K562 (cell line): ENCODE data around the gene C19orf67. TPM values are rescaled to one million over a fixed set of nuclear protein-coding genes. Genes with fewer than 3 reads are reported as not detected.

ENCODE experiments used
- GATAD2A ChIP-seq: fragments of 450-650 bp; IDR thresholded peaks from 2 replicates; pipeline ENCODE4 v1.6.1; 2017
- HNRNPL ChIP-seq: fragments of 200-400 bp; formaldehyde crosslinking; IDR thresholded peaks from 2 replicates; pipeline ENCODE4 v1.6.1; 2017; ENCODE audit warnings: low read depth, mild to moderate bottlenecking, low read length
- JUN ChIP-seq, 2 experiments: sonication (generic) in 1 of 2; formaldehyde crosslinking in 1 of 2; IDR thresholded peaks; 2 replicates each; pipeline versions ENCODE4 v1.6.1 to v1.8.0; 2012 to 2022; ENCODE audit warnings: borderline replicate concordance in 2 of 2, mild to moderate bottlenecking in 2 of 2, improper control_type of control experiment in 1 of 2, low read depth in 1 of 2, low read length in 1 of 2, missing genetic modification reagents in 1 of 2
- MAZ ChIP-seq, 2 experiments: fragments of 450-650 bp in 1 of 2; sonication (generic) in 1 of 2; formaldehyde crosslinking; IDR thresholded peaks in 1 of 2; conservative IDR thresholded peaks in 1 of 2; 2 replicates each; pipeline versions ENCODE4 v1.4.0 to v1.5.0; 2020; ENCODE audit warnings: mild to moderate bottlenecking in 1 of 2, missing genetic modification reagents in 1 of 2
- NR1H2 ChIP-seq: sonication (generic); formaldehyde crosslinking; IDR thresholded peaks from 2 replicates; pipeline ENCODE4 v1.4.0; 2020; ENCODE audit warnings: mild to moderate bottlenecking, missing genetic modification reagents
- RBM14 ChIP-seq: fragments of 200-400 bp; formaldehyde crosslinking; IDR thresholded peaks from 2 replicates; pipeline ENCODE4 v1.6.1; 2018; ENCODE audit warnings: low read depth, mild to moderate bottlenecking, low read length, moderate library complexity, borderline replicate concordance; ENCODE audit not compliant: insufficient read depth
- SMAD3 ChIP-seq: fragments of 450-650 bp; formaldehyde crosslinking; conservative IDR thresholded peaks from 2 replicates; pipeline ENCODE4 v1.4.0; 2020; ENCODE audit warnings: mild to moderate bottlenecking
- SMARCB1 ChIP-seq: IDR thresholded peaks from 2 replicates; pipeline ENCODE4 v1.6.1; 2011; ENCODE audit warnings: improper control_type of control experiment, low read depth; ENCODE audit not compliant: insufficient read length
- STAT5B ChIP-seq: fragments of 250-450 bp; sonication (Bioruptor Pico); IDR thresholded peaks from 2 replicates; pipeline ENCODE4 v1.8.0; 2021; ENCODE audit warnings: mild to moderate bottlenecking, inconsistent platforms
- TARDBP ChIP-seq: fragments of 450-650 bp; IDR thresholded peaks from 2 replicates; pipeline ENCODE4 v1.6.1; 2016
- TCF7 ChIP-seq: sonication (generic); IDR thresholded peaks from 2 replicates; pipeline ENCODE4 v1.6.1; 2016; ENCODE audit warnings: antibody characterized with exemption, borderline replicate concordance
- ZSCAN32 ChIP-seq: fragments of 450-650 bp; formaldehyde crosslinking; IDR thresholded peaks from 2 replicates; pipeline ENCODE4 v1.4.0; 2020; ENCODE audit warnings: mild to moderate bottlenecking, moderate library complexity
- polyA plus RNA-seq, 8 experiments: library from polyadenylated mRNA; depleted of rRNA in 4 of 8; stranded (reverse) in 5 of 8; unstranded in 3 of 8; fragments of >200 nt; fragmentation: Nextera tagmentation in 2 of 8; fragmentation: Illumina TruSeq in 1 of 8; extraction: Ambion mirVana in 2 of 8; extraction: Trizol in 1 of 8; gene quantifications; 2 replicates each; pipeline versions ENCODE4 v1.2.1 to v1.2.3, GENCODE V29; 2011 to 2014; ENCODE audit warnings: inconsistent platforms in 1 of 8, missing spikeins in 1 of 8
- total RNA-seq, 7 experiments: library from RNA; depleted of rRNA in 6 of 7; stranded (reverse); fragments of >200 nt in 6 of 7; fragmentation: Illumina TruSeq in 2 of 7; extraction: Trizol in 2 of 7; gene quantifications; 2 replicates each; pipeline versions ENCODE4 v1.2.1 to v1.2.3, GENCODE V29; 2011 to 2021; ENCODE audit warnings: low replicate concordance in 1 of 7
- TF ChIP-seq, protein P1 (sequence below): fragments of 450-650 bp; IDR thresholded peaks from 2 replicates; pipeline ENCODE4 v1.6.1; 2017; ENCODE audit warnings: antibody characterized with exemption, mild to moderate bottlenecking
- TF ChIP-seq, protein P2 (sequence below): fragments of 450-650 bp; formaldehyde crosslinking; IDR thresholded peaks from 2 replicates; pipeline ENCODE4 v1.4.0; 2022; ENCODE audit warnings: mild to moderate bottlenecking, moderate library complexity
- TF ChIP-seq, protein P3 (sequence below): sonication (generic); formaldehyde crosslinking; IDR thresholded peaks from 2 replicates; pipeline ENCODE4 v1.8.0; 2023; ENCODE audit warnings: mild to moderate bottlenecking, missing genetic modification reagents

Gene C19orf67
- total and polyA plus RNA-seq, 9 of the 15 experiments (the other 6 are each of a cell fraction or from before 2014, with no cell fraction given), result 0.29 to 1.8 (median 0.51) TPM; not detected in 3

DNA sequence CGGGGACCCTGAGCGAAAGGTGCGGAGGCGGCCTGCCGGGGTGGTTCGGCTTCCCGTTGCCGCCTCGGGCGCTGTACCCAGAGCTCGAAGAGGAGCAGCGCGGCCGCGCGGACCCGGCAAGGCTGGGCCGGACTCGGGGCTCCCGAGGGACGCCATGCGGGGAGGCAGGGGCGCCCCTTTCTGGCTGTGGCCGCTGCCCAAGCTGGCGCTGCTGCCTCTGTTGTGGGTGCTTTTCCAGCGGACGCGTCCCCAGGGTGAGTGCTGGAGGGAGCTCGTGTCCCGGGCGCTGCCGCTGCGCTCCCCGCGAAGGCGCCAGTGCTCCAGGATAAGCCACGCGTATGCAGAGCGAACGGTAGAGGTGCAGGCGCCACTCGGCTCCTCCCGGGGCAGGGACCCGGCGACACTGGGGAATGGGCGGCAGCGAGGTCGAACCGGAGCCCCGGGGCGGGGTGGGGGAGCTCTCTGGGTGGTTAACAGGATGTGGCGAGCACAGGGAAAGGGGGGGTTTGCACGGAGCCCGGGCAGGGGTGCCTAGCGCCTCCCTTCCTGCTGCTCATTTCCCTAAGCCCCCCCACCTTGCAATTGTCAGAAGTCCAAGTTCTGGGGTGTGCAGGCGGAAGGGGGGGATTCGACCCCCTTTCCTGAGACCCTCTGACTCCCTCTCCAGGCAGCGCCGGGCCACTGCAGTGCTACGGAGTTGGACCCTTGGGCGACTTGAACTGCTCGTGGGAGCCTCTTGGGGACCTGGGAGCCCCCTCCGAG lies 53.7 kb downstream of the C19orf67 start, which contains the start of gene IL27RA (continued):
- 0 out of 2 replicates have a peak, but pooled peaks have one; percentile 21 for TF ChIP-seq TCF7
- peak; percentile 58; the same call in 1 of the 2 replicates for TF ChIP-seq NR1H2 (CRISPR knock-in tag)
- TF ChIP-seq, protein P1, sequence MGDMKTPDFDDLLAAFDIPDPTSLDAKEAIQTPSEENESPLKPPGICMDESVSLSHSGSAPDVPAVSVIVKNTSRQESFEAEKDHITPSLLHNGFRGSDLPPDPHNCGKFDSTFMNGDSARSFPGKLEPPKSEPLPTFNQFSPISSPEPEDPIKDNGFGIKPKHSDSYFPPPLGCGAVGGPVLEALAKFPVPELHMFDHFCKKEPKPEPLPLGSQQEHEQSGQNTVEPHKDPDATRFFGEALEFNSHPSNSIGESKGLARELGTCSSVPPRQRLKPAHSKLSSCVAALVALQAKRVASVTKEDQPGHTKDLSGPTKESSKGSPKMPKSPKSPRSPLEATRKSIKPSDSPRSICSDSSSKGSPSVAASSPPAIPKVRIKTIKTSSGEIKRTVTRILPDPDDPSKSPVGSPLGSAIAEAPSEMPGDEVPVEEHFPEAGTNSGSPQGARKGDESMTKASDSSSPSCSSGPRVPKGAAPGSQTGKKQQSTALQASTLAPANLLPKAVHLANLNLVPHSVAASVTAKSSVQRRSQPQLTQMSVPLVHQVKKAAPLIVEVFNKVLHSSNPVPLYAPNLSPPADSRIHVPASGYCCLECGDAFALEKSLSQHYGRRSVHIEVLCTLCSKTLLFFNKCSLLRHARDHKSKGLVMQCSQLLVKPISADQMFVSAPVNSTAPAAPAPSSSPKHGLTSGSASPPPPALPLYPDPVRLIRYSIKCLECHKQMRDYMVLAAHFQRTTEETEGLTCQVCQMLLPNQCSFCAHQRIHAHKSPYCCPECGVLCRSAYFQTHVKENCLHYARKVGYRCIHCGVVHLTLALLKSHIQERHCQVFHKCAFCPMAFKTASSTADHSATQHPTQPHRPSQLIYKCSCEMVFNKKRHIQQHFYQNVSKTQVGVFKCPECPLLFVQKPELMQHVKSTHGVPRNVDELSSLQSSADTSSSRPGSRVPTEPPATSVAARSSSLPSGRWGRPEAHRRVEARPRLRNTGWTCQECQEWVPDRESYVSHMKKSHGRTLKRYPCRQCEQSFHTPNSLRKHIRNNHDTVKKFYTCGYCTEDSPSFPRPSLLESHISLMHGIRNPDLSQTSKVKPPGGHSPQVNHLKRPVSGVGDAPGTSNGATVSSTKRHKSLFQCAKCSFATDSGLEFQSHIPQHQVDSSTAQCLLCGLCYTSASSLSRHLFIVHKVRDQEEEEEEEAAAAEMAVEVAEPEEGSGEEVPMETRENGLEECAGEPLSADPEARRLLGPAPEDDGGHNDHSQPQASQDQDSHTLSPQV, result peak; percentile 77; the same call in 1 of the 2 replicates
- TF ChIP-seq RBM14, result peak; percentile 93; the same call in 1 of the 2 replicates
- TF ChIP-seq SMARCB1, result no peak
- peak; percentile 12; the same call in 1 of the 2 replicates for TF ChIP-seq JUN (IDR thresholded peaks at IDR 0.05; ENCODE audit: borderline replicate concordance, low read depth, low read length)
- TF ChIP-seq JUN (CRISPR knock-in tag; IDR thresholded peaks at IDR 0.05; ENCODE audit: borderline replicate concordance), result no peak
- 0 out of 2 replicates have a peak, but pooled peaks have one; percentile 37 for TF ChIP-seq SMAD3 (CRISPR knock-in tag)
- TF ChIP-seq HNRNPL, result peak; percentile 64; the same call in 1 of the 2 replicates
- no peak for TF ChIP-seq STAT5B (CRISPR knock-in tag)
- TF ChIP-seq MAZ (CRISPR knock-in tag; conservative IDR thresholded peaks at IDR 0.05 in 1 of 2, IDR thresholded peaks at IDR 0.05 in 1 of 2), result peak; percentile 67 to 78
- TF ChIP-seq, protein P2, sequence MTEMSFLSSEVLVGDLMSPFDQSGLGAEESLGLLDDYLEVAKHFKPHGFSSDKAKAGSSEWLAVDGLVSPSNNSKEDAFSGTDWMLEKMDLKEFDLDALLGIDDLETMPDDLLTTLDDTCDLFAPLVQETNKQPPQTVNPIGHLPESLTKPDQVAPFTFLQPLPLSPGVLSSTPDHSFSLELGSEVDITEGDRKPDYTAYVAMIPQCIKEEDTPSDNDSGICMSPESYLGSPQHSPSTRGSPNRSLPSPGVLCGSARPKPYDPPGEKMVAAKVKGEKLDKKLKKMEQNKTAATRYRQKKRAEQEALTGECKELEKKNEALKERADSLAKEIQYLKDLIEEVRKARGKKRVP (CRISPR knock-in tag), result no peak
- TF ChIP-seq TARDBP, result 0 out of 2 replicates have a peak, but pooled peaks have one; percentile 50
- TF ChIP-seq ZSCAN32 (CRISPR knock-in tag), result no peak
- TF ChIP-seq, protein P3, sequence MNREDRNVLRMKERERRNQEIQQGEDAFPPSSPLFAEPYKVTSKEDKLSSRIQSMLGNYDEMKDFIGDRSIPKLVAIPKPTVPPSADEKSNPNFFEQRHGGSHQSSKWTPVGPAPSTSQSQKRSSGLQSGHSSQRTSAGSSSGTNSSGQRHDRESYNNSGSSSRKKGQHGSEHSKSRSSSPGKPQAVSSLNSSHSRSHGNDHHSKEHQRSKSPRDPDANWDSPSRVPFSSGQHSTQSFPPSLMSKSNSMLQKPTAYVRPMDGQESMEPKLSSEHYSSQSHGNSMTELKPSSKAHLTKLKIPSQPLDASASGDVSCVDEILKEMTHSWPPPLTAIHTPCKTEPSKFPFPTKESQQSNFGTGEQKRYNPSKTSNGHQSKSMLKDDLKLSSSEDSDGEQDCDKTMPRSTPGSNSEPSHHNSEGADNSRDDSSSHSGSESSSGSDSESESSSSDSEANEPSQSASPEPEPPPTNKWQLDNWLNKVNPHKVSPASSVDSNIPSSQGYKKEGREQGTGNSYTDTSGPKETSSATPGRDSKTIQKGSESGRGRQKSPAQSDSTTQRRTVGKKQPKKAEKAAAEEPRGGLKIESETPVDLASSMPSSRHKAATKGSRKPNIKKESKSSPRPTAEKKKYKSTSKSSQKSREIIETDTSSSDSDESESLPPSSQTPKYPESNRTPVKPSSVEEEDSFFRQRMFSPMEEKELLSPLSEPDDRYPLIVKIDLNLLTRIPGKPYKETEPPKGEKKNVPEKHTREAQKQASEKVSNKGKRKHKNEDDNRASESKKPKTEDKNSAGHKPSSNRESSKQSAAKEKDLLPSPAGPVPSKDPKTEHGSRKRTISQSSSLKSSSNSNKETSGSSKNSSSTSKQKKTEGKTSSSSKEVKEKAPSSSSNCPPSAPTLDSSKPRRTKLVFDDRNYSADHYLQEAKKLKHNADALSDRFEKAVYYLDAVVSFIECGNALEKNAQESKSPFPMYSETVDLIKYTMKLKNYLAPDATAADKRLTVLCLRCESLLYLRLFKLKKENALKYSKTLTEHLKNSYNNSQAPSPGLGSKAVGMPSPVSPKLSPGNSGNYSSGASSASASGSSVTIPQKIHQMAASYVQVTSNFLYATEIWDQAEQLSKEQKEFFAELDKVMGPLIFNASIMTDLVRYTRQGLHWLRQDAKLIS (CRISPR knock-in tag), result peak; percentile 60; the same call in 1 of the 2 replicates
- TF ChIP-seq GATAD2A, result peak; percentile 81; the same call in 1 of the 2 replicates
